A549 treated with AZD2906 at 1 μM for 4 hours (cell line): ENCODE data around the gene FBXL2. TPM values are rescaled to one million over a fixed set of nuclear protein-coding genes. Genes with fewer than 3 reads are reported as not detected.

Experiments
- total RNA-seq: library from RNA; stranded (reverse); fragments of 200-300 nt; extraction: Qiagen RNA extraction; gene quantifications from 5 replicates; pipeline ENCODE4 v1.2.3, GENCODE V29; 2022

The FBXL2 gene, protein sequence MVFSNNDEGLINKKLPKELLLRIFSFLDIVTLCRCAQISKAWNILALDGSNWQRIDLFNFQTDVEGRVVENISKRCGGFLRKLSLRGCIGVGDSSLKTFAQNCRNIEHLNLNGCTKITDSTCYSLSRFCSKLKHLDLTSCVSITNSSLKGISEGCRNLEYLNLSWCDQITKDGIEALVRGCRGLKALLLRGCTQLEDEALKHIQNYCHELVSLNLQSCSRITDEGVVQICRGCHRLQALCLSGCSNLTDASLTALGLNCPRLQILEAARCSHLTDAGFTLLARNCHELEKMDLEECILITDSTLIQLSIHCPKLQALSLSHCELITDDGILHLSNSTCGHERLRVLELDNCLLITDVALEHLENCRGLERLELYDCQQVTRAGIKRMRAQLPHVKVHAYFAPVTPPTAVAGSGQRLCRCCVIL
- 6.9 to 8.0 TPM (median 7.5 TPM) in 5 replicates for total RNA-seq

DNA sequence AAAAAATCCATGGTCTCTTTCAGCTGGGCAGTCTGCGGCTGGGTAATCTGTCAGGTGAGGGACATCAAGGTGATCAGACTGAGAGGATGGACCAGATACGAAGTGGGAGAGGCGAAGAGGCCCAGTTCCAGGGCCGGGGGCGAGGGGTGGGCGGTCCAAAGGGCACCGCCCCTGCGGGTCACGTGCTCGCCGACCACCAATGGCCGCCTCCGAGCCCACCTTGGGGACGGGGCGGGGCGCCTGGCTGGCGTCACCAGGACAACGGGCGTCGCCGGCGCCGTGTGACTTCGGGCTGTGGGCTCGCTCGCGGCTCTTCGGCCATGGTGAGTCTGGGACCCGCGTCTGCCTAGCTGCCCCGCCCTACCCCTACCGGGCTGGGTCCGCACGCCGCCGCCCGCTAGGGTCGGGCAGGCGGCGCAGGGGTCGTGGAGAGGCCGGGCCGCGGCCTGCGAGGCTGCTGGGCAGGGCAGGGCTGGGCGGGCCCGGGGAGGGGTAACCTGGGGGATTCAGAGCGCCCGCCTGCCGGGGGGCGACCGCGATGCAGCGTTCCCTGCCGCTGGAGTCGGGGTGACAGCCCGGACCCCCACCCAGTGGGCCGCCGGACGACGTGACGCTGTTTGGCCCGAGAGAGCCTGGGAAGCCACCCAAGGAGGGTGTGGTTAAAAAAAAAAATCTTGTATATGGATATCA, at the start of gene FBXL2:
TSS of gene FBXL2 (plus strand) at position 250 of the 690 bp plus-strand sequence. CDS start at position 321, 71 bp downstream.

Other genes starting within 250 kb of the FBXL2 start
- gene GLB1, start 180.3 kb upstream of the FBXL2 start, total RNA-seq: 63.5 to 79.1 TPM (median 72.7 TPM) in 5 replicates
- 1.4 to 1.9 TPM (median 1.5 TPM) in 5 replicates for gene TMPPE, start 180.3 kb upstream of the FBXL2 start, total RNA-seq
- 255 to 297 TPM (median 285 TPM) in 5 replicates for gene CRTAP, start 163.4 kb upstream of the FBXL2 start, total RNA-seq
- gene SUSD5, start 58.6 kb upstream of the FBXL2 start, total RNA-seq: 2.9 to 4.6 TPM (median 3.7 TPM) in 5 replicates
- gene UBP1, start 163.0 kb downstream of the FBXL2 start, total RNA-seq: 46.8 to 51.7 TPM (median 50.0 TPM) in 5 replicates